Neural cell (in vitro differentiated cells): ENCODE results near the gene GOLGA2. TPM values are rescaled to one million over a fixed set of nuclear protein-coding genes. Genes with fewer than 3 reads are reported as not detected.

Experiments used
- H2AFZ ChIP-seq: fragments of 200-600, 300-800 bp; sonication (generic), shearing (Covaris generic); 2 replicates; pipeline ENCODE4 v1.6.0; 2014; ENCODE audit warnings: low read depth, mild to moderate bottlenecking, antibody characterized with exemption, low read length, moderate library complexity
- H3F3A ChIP-seq: fragments of 200-600 bp; shearing (Covaris generic); 2 replicates; pipeline ENCODE4 v1.6.1; 2016; ENCODE audit warnings: mild to moderate bottlenecking, moderate library complexity, mixed read lengths, antibody characterized with exemption, low read length; ENCODE audit not compliant: insufficient read depth, poor library complexity, severe bottlenecking
- H3K27ac ChIP-seq: fragments of 200-600, 300-800 bp; sonication (generic), shearing (Covaris generic); 2 replicates; pipeline ENCODE4 v1.5.1; 2014; ENCODE audit warnings: mild to moderate bottlenecking, low read length, moderate library complexity
- H3K27me3 ChIP-seq: fragments of 300-800, 200-600 bp; sonication (generic), shearing (Covaris generic); 2 replicates; pipeline ENCODE4 v1.6.0; 2014; ENCODE audit warnings: mild to moderate bottlenecking, low read depth, low read length, moderate library complexity; ENCODE audit not compliant: insufficient read depth
- H3K36me3 ChIP-seq: fragments of 300-800, 200-600 bp; sonication (generic), shearing (Covaris generic); 2 replicates; pipeline ENCODE4 v1.5.1; 2014; ENCODE audit warnings: mild to moderate bottlenecking, antibody characterized with exemption, low read length, moderate library complexity; ENCODE audit not compliant: insufficient read depth
- H3K4me2 ChIP-seq: fragments of 300-800, 200-600 bp; sonication (generic), shearing (Covaris generic); 2 replicates; pipeline ENCODE4 v1.6.0; 2014; ENCODE audit warnings: mild to moderate bottlenecking, low read length
- H3K4me3 ChIP-seq: fragments of 300-800, 200-600 bp; sonication (generic), shearing (Covaris generic); 2 replicates; pipeline ENCODE4 v1.5.1; 2014; ENCODE audit warnings: mild to moderate bottlenecking, low read length, moderate library complexity
- H3K79me2 ChIP-seq: fragments of 200-600 bp; shearing (Covaris generic); replicated peaks from 2 replicates; pipeline ENCODE4 v1.6.0; 2014; ENCODE audit warnings: mild to moderate bottlenecking, low read length, moderate library complexity; ENCODE audit not compliant: insufficient read depth
- H3K9ac ChIP-seq: fragments of 300-800, 200-600 bp; sonication (generic), shearing (Covaris generic); 2 replicates; pipeline ENCODE4 v1.6.1; 2016; ENCODE audit warnings: mild to moderate bottlenecking, low read length, mixed read lengths
- H3K9me2 ChIP-seq: fragments of 200-600 bp; shearing (Covaris generic); 2 replicates; pipeline ENCODE4 v1.6.1; 2016; ENCODE audit warnings: mild to moderate bottlenecking, low read length, mixed read lengths; ENCODE audit not compliant: insufficient read depth
- H3K9me3 ChIP-seq: fragments of 200-600, 300-800 bp; sonication (generic), shearing (Covaris generic); 2 replicates; pipeline ENCODE4 v1.6.1; 2016; ENCODE audit warnings: mild to moderate bottlenecking, mixed run types, low read length, moderate library complexity, mixed read lengths
- H4K20me1 ChIP-seq: fragments of 200-600 bp; shearing (Covaris generic); 2 replicates; pipeline ENCODE4 v1.6.1; 2016; ENCODE audit warnings: mild to moderate bottlenecking, mixed run types; ENCODE audit not compliant: insufficient read depth
- CTCF ChIP-seq: fragments of 450-650 bp; IDR thresholded peaks from 2 replicates; pipeline ENCODE4 v1.5.1; 2014; ENCODE audit warnings: antibody characterized with exemption, mild to moderate bottlenecking, moderate library complexity; ENCODE audit not compliant: poor library complexity, severe bottlenecking
- EP300 ChIP-seq: fragments of 450-650 bp; conservative IDR thresholded peaks from 2 replicates; pipeline ENCODE4 v1.6.1; 2014; ENCODE audit warnings: antibody characterized with exemption, mild to moderate bottlenecking, moderate library complexity; ENCODE audit not compliant: poor library complexity, severe bottlenecking
- EZH2 ChIP-seq: fragments of 200-600, 300-800 bp; shearing (Covaris generic), sonication (generic); IDR thresholded peaks from 2 replicates; pipeline ENCODE4 v1.6.1; 2014; ENCODE audit warnings: antibody characterized with exemption, low read length, borderline replicate concordance, mild to moderate bottlenecking; ENCODE audit not compliant: insufficient read depth, poor library complexity, severe bottlenecking
- MXI1 ChIP-seq: fragments of 450-650 bp; conservative IDR thresholded peaks from 2 replicates; pipeline ENCODE4 v1.6.1; 2014; ENCODE audit warnings: antibody characterized with exemption, mild to moderate bottlenecking; ENCODE audit not compliant: poor library complexity, severe bottlenecking
- POLR2AphosphoS5 ChIP-seq: IDR thresholded peaks from 2 replicates; pipeline ENCODE4 v1.6.1; 2012
- RAD21 ChIP-seq: fragments of 450-650 bp; conservative IDR thresholded peaks from 2 replicates; pipeline ENCODE4 v1.6.1; 2014; ENCODE audit warnings: antibody characterized with exemption, mild to moderate bottlenecking, moderate library complexity
- REST ChIP-seq: IDR thresholded peaks from 2 replicates; pipeline ENCODE4 v1.6.1; 2012; ENCODE audit warnings: borderline replicate concordance
- SMC3 ChIP-seq: fragments of 450-650 bp; conservative IDR thresholded peaks from 2 replicates; pipeline ENCODE4 v1.6.1; 2014; ENCODE audit warnings: antibody characterized with exemption, mild to moderate bottlenecking, moderate library complexity; ENCODE audit not compliant: poor library complexity
- TAF1 ChIP-seq: IDR thresholded peaks from 2 replicates; pipeline ENCODE4 v1.6.1; 2012; ENCODE audit warnings: low read depth
- polyA plus RNA-seq: library from polyadenylated mRNA; depleted of rRNA; stranded (reverse); fragments of >200 nt; gene quantifications from 2 replicates; pipeline ENCODE4 v1.2.3, GENCODE V29; 2014

Gene GOLGA2
- polyA plus RNA-seq, 1 donor from 2014 or later, result 46.3 TPM

- Histone ChIP-seq H3K4me3 (no peak overlapping the region), H3F3A (no peaks in the 10 kb centered on the region), H3K4me2 (no peak overlapping the region), H3K9me2 (no peaks in the 10 kb centered on the region), H3K27ac (no peak overlapping the region), H3K27me3 (no peaks in the 10 kb centered on the region), H3K9ac (no peak overlapping the region), H4K20me1 (no peaks in the 10 kb centered on the region), H3K9me3 (no peaks in the 10 kb centered on the region), H2AFZ (no peak overlapping the region), H3K36me3 (no peaks in the 10 kb centered on the region), H3K79me2 (no peaks in the 10 kb centered on the region)
- TF ChIP-seq EP300, result no peak
- no peak for TF ChIP-seq EZH2
- TF ChIP-seq MXI1, result no peak
- no peak for TF ChIP-seq CTCF
Measured at GRCh38 chr9:128265348-128265847, 10.4 kb downstream of the GOLGA2 start.

- Histone ChIP-seq H3K4me2 (no peak overlapping the region), H3K9ac (no peak overlapping the region), H3K27ac (no peak overlapping the region), H2AFZ (no peak overlapping the region), H3K9me2 (no peaks in the 10 kb centered on the region), H4K20me1 (no peaks in the 10 kb centered on the region), H3K79me2 (no peaks in the 10 kb centered on the region), H3K27me3 (no peaks in the 10 kb centered on the region), H3K36me3 (no peaks in the 10 kb centered on the region), H3F3A (no peaks in the 10 kb centered on the region), H3K9me3 (no peaks in the 10 kb centered on the region), H3K4me3 (no peak overlapping the region)
- TF ChIP-seq CTCF (no peak), REST (no peak), MXI1 (no peak), POLR2AphosphoS5 (no peak), EZH2 (no peak), TAF1 (no peak), EP300 (no peak), SMC3 (no peak), RAD21 (no peak)
Measured at GRCh38 chr9:128262687-128263086, 13.1 kb downstream of the GOLGA2 start.
